H7 (cell line): ENCODE results near the gene MGAT4B. TPM values are rescaled to one million over a fixed set of nuclear protein-coding genes. Genes with fewer than 3 reads are reported as not detected.

Source experiments
- total RNA-seq: library from RNA; depleted of rRNA; stranded (reverse); fragments of >200 nt; shearing (Covaris generic); gene quantifications from 2 replicates; pipeline ENCODE4 v1.2.3, GENCODE V29; 2014; rRNA removed

Gene MGAT4B
- total RNA-seq, 1 experiment from 2014 or later = 131 TPM

Other genes starting within 250 kb of the MGAT4B start
- gene HNRNPH1, start 183.2 kb downstream of the MGAT4B start, total RNA-seq = 423 and 527 TPM in 2 replicates
- 0.44 TPM in 1 of 2 replicates, not detected in the other for gene CBY3, start 125.8 kb downstream of the MGAT4B start, total RNA-seq
- gene CANX, start 107.9 kb downstream of the MGAT4B start, total RNA-seq = 263 and 304 TPM in 2 replicates
- gene MAML1, start 74.0 kb downstream of the MGAT4B start, total RNA-seq = 21.5 and 22.3 TPM in 2 replicates
- gene LTC4S, start 12.9 kb downstream of the MGAT4B start, total RNA-seq = 0.67 and 5.1 TPM in 2 replicates
- gene SQSTM1, start 14.0 kb upstream of the MGAT4B start, total RNA-seq = 161 and 184 TPM in 2 replicates
- gene MRNIP, start 52.0 kb upstream of the MGAT4B start, total RNA-seq = 34.7 and 56.2 TPM in 2 replicates
- 48.1 and 61.2 TPM in 2 replicates for gene TBC1D9B, start 101.0 kb upstream of the MGAT4B start, total RNA-seq